Measurements from ENCODE around the gene PIK3C2G. TPM values are rescaled to one million over a fixed set of nuclear protein-coding genes. Genes with fewer than 3 reads are reported as not detected.

The PIK3C2G gene
- total RNA-seq, 1 experiment from 2014 or later = not detected

- Histone ChIP-seq H3K23ac (ENCODE audit: insufficient read length, low read depth, low read length) (no peak overlapping the region), H3K18ac (ENCODE audit: insufficient read length, low read depth, low read length) (no peak overlapping the region), H4K91ac (ENCODE audit: insufficient read length, low read depth, low read length) (no peak overlapping the region), H3T11ph (ENCODE audit: low read length) (no peak overlapping the region), H3K79me1 (ENCODE audit: insufficient read depth, low read depth, low read length, poor library complexity, severe bottlenecking) (no peaks in the 10 kb centered on the region), H2BK120ac (ENCODE audit: low read depth, low read length, poor library complexity, severe bottlenecking) (no peak overlapping the region), H4K8ac (replicated peaks; ENCODE audit: insufficient read length, low read depth, low read length) (no peak overlapping the region), H3K4ac (ENCODE audit: low read depth, low read length) (no peak overlapping the region), H3K27me3 (ENCODE audit: insufficient read depth, low read length) (no peaks in the 10 kb centered on the region), H3K9me3 (ENCODE audit: control insufficient read depth, low read depth, low read length) (no peaks in the 10 kb centered on the region), H3K9ac (ENCODE audit: extremely low read depth, insufficient read length, low read length) (no peak overlapping the region), H4K20me1 (ENCODE audit: control insufficient read depth, insufficient read depth, insufficient read length) (no peaks in the 10 kb centered on the region), H3K79me2 (ENCODE audit: insufficient read depth, low read length) (no peaks in the 10 kb centered on the region), H3K56ac (ENCODE audit: insufficient read length, low read depth, low read length) (no peak overlapping the region), H3K27ac (ENCODE audit: insufficient read length, low read depth, low read length) (no peak overlapping the region), H2AFZ (ENCODE audit: low read length) (no peak overlapping the region), H3K4me1 (ENCODE audit: insufficient read depth, low read length) (no peaks in the 10 kb centered on the region), H2BK12ac (ENCODE audit: insufficient read length, low read depth, low read length) (no peak overlapping the region), H2BK20ac (ENCODE audit: low read depth, low read length, poor library complexity, severe bottlenecking) (no peak overlapping the region), H2AK5ac (ENCODE audit: insufficient read length, low read length) (no peak overlapping the region), H2BK5ac (ENCODE audit: insufficient read length, low read length) (no peak overlapping the region), H2BK15ac (ENCODE audit: low read depth, low read length) (no peak overlapping the region), H3K23me2 (ENCODE audit: insufficient read length, low read depth, low read length, poor library complexity, severe bottlenecking) (no peaks in the 10 kb centered on the region), H3K14ac (ENCODE audit: insufficient read depth, low read length) (no peak overlapping the region), H3K4me2 (ENCODE audit: insufficient read depth, insufficient read length, low read length) (no peak overlapping the region), H4K5ac (ENCODE audit: insufficient read length, low read depth, low read length) (no peak overlapping the region)
- DNase-seq = no peak
- TF ChIP-seq, protein P1, sequence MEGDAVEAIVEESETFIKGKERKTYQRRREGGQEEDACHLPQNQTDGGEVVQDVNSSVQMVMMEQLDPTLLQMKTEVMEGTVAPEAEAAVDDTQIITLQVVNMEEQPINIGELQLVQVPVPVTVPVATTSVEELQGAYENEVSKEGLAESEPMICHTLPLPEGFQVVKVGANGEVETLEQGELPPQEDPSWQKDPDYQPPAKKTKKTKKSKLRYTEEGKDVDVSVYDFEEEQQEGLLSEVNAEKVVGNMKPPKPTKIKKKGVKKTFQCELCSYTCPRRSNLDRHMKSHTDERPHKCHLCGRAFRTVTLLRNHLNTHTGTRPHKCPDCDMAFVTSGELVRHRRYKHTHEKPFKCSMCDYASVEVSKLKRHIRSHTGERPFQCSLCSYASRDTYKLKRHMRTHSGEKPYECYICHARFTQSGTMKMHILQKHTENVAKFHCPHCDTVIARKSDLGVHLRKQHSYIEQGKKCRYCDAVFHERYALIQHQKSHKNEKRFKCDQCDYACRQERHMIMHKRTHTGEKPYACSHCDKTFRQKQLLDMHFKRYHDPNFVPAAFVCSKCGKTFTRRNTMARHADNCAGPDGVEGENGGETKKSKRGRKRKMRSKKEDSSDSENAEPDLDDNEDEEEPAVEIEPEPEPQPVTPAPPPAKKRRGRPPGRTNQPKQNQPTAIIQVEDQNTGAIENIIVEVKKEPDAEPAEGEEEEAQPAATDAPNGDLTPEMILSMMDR (conservative IDR thresholded peaks at IDR 0.05) = no peak
- H3K27ac Mint-ChIP-seq = no peak overlapping the region
- no peaks in the 10 kb centered on the region for H3K36me3 Mint-ChIP-seq (ENCODE audit: insufficient read depth in 1 of 3, low read depth in 3 of 3)
- no peaks in the 10 kb centered on the region for H3K9me3 Mint-ChIP-seq
- H3K4me1 Mint-ChIP-seq = no peaks in the 10 kb centered on the region
- H3K4me3 Mint-ChIP-seq = no peak overlapping the region
- no CpG with 5 or more reads among the region's 3 CpGs for WGBS (ENCODE audit: extremely low coverage, insufficient read length, low lambda C conversion rate)
- H3K27me3 Mint-ChIP-seq (ENCODE audit: low read depth) = no peaks in the 10 kb centered on the region
Observed at GRCh38 chr12:18439541-18439940, 178.2 kb downstream of the PIK3C2G start.
